H9 (cell line): Measurements from ENCODE around the gene ZNF407. TPM values are rescaled to one million over a fixed set of nuclear protein-coding genes. Genes with fewer than 3 reads are reported as not detected.

Experiments used
- DNase-seq: peaks from one replicate; pipeline ENCODE4 v3.0.0-alpha.2; 2017
- H2AFZ ChIP-seq: one replicate; pipeline ENCODE4 v1.6.1; 2013; ENCODE audit warnings: mild to moderate bottlenecking, low read length, control low read depth, moderate library complexity
- H2AK5ac ChIP-seq: 2 replicates; pipeline ENCODE4 v1.6.1; 2013; ENCODE audit warnings: low read length, control low read depth, mixed read lengths; ENCODE audit not compliant: insufficient read length
- H2BK120ac ChIP-seq: one replicate; pipeline ENCODE4 v1.6.1; 2013; ENCODE audit warnings: low read depth, mild to moderate bottlenecking, low read length, control low read depth, inconsistent platforms; ENCODE audit not compliant: poor library complexity, severe bottlenecking
- H2BK12ac ChIP-seq: 2 replicates; pipeline ENCODE4 v1.6.1; 2013; ENCODE audit warnings: low read length, control low read depth, mixed read lengths, low read depth; ENCODE audit not compliant: insufficient read length
- H2BK15ac ChIP-seq: 2 replicates; pipeline ENCODE4 v1.6.1; 2013; ENCODE audit warnings: low read depth, low read length, control low read depth
- H2BK20ac ChIP-seq: one replicate; pipeline ENCODE4 v1.6.1; 2013; ENCODE audit warnings: low read depth, mild to moderate bottlenecking, low read length, control low read depth, inconsistent platforms; ENCODE audit not compliant: poor library complexity, severe bottlenecking
- H2BK5ac ChIP-seq: 2 replicates; pipeline ENCODE4 v1.6.1; 2013; ENCODE audit warnings: low read length, control low read depth, mixed read lengths; ENCODE audit not compliant: insufficient read length
- H3K14ac ChIP-seq: 2 replicates; pipeline ENCODE4 v1.6.1; 2013; ENCODE audit warnings: low read length, control low read depth; ENCODE audit not compliant: insufficient read depth
- H3K18ac ChIP-seq: 2 replicates; pipeline ENCODE4 v1.6.1; 2013; ENCODE audit warnings: low read depth, mild to moderate bottlenecking, mixed read lengths, low read length, control low read depth; ENCODE audit not compliant: insufficient read length
- H3K23ac ChIP-seq: 2 replicates; pipeline ENCODE4 v1.6.1; 2013; ENCODE audit warnings: low read length, control low read depth, mixed read lengths, low read depth; ENCODE audit not compliant: insufficient read length
- H3K23me2 ChIP-seq: 2 replicates; pipeline ENCODE4 v1.6.1; 2013; ENCODE audit warnings: low read depth, mild to moderate bottlenecking, mixed read lengths, low read length, control low read depth; ENCODE audit not compliant: insufficient read length, poor library complexity, severe bottlenecking
- H3K27ac ChIP-seq: 2 replicates; pipeline ENCODE4 v1.5.1; 2013; ENCODE audit warnings: low read length, control low read depth, mixed read lengths, low read depth; ENCODE audit not compliant: insufficient read length
- H3K27me3 ChIP-seq: 2 replicates; pipeline ENCODE4 v1.6.1; 2013; ENCODE audit warnings: low read length, control low read depth, inconsistent platforms; ENCODE audit not compliant: insufficient read depth
- H3K4ac ChIP-seq: 2 replicates; pipeline ENCODE4 v1.6.1; 2013; ENCODE audit warnings: low read depth, mild to moderate bottlenecking, control low read depth, inconsistent platforms, low read length, moderate library complexity
- H3K4me1 ChIP-seq: 2 replicates; pipeline ENCODE4 v1.6.1; 2013; ENCODE audit warnings: low read length, control low read depth, inconsistent platforms; ENCODE audit not compliant: insufficient read depth
- H3K4me2 ChIP-seq: 2 replicates; pipeline ENCODE4 v1.6.1; 2013; ENCODE audit warnings: low read length, control low read depth, mixed read lengths; ENCODE audit not compliant: insufficient read length, insufficient read depth
- H3K56ac ChIP-seq: 2 replicates; pipeline ENCODE4 v1.6.1; 2013; ENCODE audit warnings: low read depth, mild to moderate bottlenecking, mixed read lengths, low read length, control low read depth; ENCODE audit not compliant: insufficient read length
- H3K79me1 ChIP-seq: 2 replicates; pipeline ENCODE4 v1.6.1; 2013; ENCODE audit warnings: low read depth, mild to moderate bottlenecking, moderate library complexity, low read length, control low read depth, inconsistent platforms; ENCODE audit not compliant: insufficient read depth, poor library complexity, severe bottlenecking
- H3K79me2 ChIP-seq: 2 replicates; pipeline ENCODE4 v1.6.1; 2013; ENCODE audit warnings: low read length, control low read depth, inconsistent platforms; ENCODE audit not compliant: insufficient read depth
- H3K9ac ChIP-seq: 2 replicates; pipeline ENCODE4 v1.6.1; 2013; ENCODE audit warnings: low read length, control low read depth, mixed read lengths; ENCODE audit not compliant: insufficient read length; ENCODE audit errors: extremely low read depth
- H3K9me3 ChIP-seq: one replicate; pipeline ENCODE4 v1.6.1; 2013; ENCODE audit warnings: low read depth, low read length, inconsistent platforms; ENCODE audit not compliant: control insufficient read depth
- H3T11ph ChIP-seq: one replicate; pipeline ENCODE4 v1.6.1; 2013; ENCODE audit warnings: mild to moderate bottlenecking, low read length, control low read depth, inconsistent platforms
- H4K20me1 ChIP-seq: one replicate; pipeline ENCODE4 v1.6.1; 2013; ENCODE audit not compliant: control insufficient read depth, insufficient read length, insufficient read depth
- H4K5ac ChIP-seq: 2 replicates; pipeline ENCODE4 v1.6.1; 2013; ENCODE audit warnings: low read depth, mild to moderate bottlenecking, mixed read lengths, low read length, control low read depth; ENCODE audit not compliant: insufficient read length
- H4K8ac ChIP-seq: replicated peaks from 2 replicates; pipeline ENCODE4 v1.6.1; 2013; ENCODE audit warnings: low read length, control low read depth, mixed read lengths, low read depth; ENCODE audit not compliant: insufficient read length
- H4K91ac ChIP-seq: 2 replicates; pipeline ENCODE4 v1.6.1; 2013; ENCODE audit warnings: low read depth, mild to moderate bottlenecking, moderate library complexity, mixed read lengths, low read length, control low read depth; ENCODE audit not compliant: insufficient read length
- H3K27ac Mint-ChIP-seq, 3 experiments: 2 replicates in 2 of 3; 3 replicates in 1 of 3; pipeline ENCODE4 v1.8.0; 2020 to 2021; ENCODE audit warnings: mixed read lengths in 3 of 3, mild to moderate bottlenecking in 1 of 3, moderate library complexity in 1 of 3
- H3K27me3 Mint-ChIP-seq: 2 replicates; pipeline ENCODE4 v1.8.0; 2021; ENCODE audit warnings: low read depth, mild to moderate bottlenecking, moderate library complexity, mixed read lengths
- H3K36me3 Mint-ChIP-seq, 3 experiments: 2 replicates in 2 of 3; 3 replicates in 1 of 3; pipeline ENCODE4 v1.8.0; 2020 to 2021; ENCODE audit warnings: low read depth in 3 of 3, mixed read lengths in 3 of 3; ENCODE audit not compliant: insufficient read depth in 1 of 3
- H3K4me1 Mint-ChIP-seq, 2 experiments: 2 replicates each; pipeline ENCODE4 v1.8.0; 2020; ENCODE audit warnings: mixed read lengths in 2 of 2
- H3K4me3 Mint-ChIP-seq, 2 experiments: 2 replicates in 1 of 2; 3 replicates in 1 of 2; pipeline ENCODE4 v1.8.0; 2020 to 2021; ENCODE audit warnings: mild to moderate bottlenecking in 2 of 2, mixed read lengths in 2 of 2, moderate library complexity in 1 of 2
- H3K9me3 Mint-ChIP-seq, 2 experiments: 2 replicates in 1 of 2; 3 replicates in 1 of 2; pipeline ENCODE4 v1.8.0; 2020; ENCODE audit warnings: mild to moderate bottlenecking in 2 of 2, mixed read lengths in 2 of 2, moderate library complexity in 1 of 2
- WGBS: extraction: QIAGEN DNeasy Blood & Tissue Kit; methylation state at CpG from one replicate; pipeline ENCODE4 v1.1.7; 2013; ENCODE audit warnings: missing lambda C conversion rate, low lambda C conversion rate, mixed read lengths; ENCODE audit not compliant: insufficient read length; ENCODE audit errors: extremely low coverage; 5-methylcytosine and 5-hydroxymethylcytosine counted together
- total RNA-seq: library from RNA; stranded (reverse); gene quantifications from 2 replicates; pipeline ENCODE4 v1.2.1, GENCODE V29; 2021
- TF ChIP-seq, protein P1 (sequence below): fragments of 200-600 bp; sonication (generic); conservative IDR thresholded peaks from 3 replicates; pipeline ENCODE4 v1.8.0; 2021; ENCODE audit warnings: antibody characterized with exemption, mild to moderate bottlenecking

The ZNF407 gene
- total RNA-seq, 1 experiment from 2014 or later = 8.7 TPM

GRCh38 chr18:74694436-74694835, 96.8 kb downstream of the ZNF407 start:
- H3K36me3 Mint-ChIP-seq = no peaks in the 10 kb centered on the region
- TF ChIP-seq, protein P1, sequence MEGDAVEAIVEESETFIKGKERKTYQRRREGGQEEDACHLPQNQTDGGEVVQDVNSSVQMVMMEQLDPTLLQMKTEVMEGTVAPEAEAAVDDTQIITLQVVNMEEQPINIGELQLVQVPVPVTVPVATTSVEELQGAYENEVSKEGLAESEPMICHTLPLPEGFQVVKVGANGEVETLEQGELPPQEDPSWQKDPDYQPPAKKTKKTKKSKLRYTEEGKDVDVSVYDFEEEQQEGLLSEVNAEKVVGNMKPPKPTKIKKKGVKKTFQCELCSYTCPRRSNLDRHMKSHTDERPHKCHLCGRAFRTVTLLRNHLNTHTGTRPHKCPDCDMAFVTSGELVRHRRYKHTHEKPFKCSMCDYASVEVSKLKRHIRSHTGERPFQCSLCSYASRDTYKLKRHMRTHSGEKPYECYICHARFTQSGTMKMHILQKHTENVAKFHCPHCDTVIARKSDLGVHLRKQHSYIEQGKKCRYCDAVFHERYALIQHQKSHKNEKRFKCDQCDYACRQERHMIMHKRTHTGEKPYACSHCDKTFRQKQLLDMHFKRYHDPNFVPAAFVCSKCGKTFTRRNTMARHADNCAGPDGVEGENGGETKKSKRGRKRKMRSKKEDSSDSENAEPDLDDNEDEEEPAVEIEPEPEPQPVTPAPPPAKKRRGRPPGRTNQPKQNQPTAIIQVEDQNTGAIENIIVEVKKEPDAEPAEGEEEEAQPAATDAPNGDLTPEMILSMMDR = no peak
- Histone ChIP-seq H3K27ac (no peak overlapping the region), H3K79me2 (no peaks in the 10 kb centered on the region), H2BK120ac (no peak overlapping the region), H3K14ac (no peak overlapping the region), H3K9ac (no peak overlapping the region), H3T11ph (no peak overlapping the region), H4K8ac (no peak overlapping the region), H2AK5ac (no peak overlapping the region), H2AFZ (no peak overlapping the region), H3K4me1 (no peaks in the 10 kb centered on the region), H2BK20ac (no peak overlapping the region), H3K27me3 (no peaks in the 10 kb centered on the region), H4K20me1 (no peaks in the 10 kb centered on the region), H3K9me3 (no peaks in the 10 kb centered on the region), H4K5ac (no peak overlapping the region), H3K4ac (no peak overlapping the region), H4K91ac (no peak overlapping the region), H3K23me2 (no peaks in the 10 kb centered on the region), H2BK12ac (no peak overlapping the region), H2BK15ac (no peak overlapping the region), H3K56ac (no peak overlapping the region), H3K23ac (no peak overlapping the region), H3K79me1 (no peaks in the 10 kb centered on the region), H3K4me2 (no peak overlapping the region), H2BK5ac (no peak overlapping the region), H3K18ac (no peak overlapping the region)
- H3K9me3 Mint-ChIP-seq = no peaks in the 10 kb centered on the region
- H3K4me3 Mint-ChIP-seq = no peak overlapping the region
- H3K27me3 Mint-ChIP-seq = no peaks in the 10 kb centered on the region
- DNase-seq = no peak
- WGBS = no CpG with 5 or more reads among the region's 1 CpG
- peaks cover 8 to 10% of the 10 kb centered on the region in 2 experiments; a peak in 3 of 4 replicates for H3K4me1 Mint-ChIP-seq
- H3K27ac Mint-ChIP-seq = no peak overlapping the region
